GM23338 (cell line): Measurements from ENCODE around the gene STON2.

Source experiments
- CREB1 ChIP-seq: fragments of 250-450 bp; sonication (Bioruptor Pico); IDR thresholded peaks from 2 replicates; pipeline ENCODE4 v1.5.0; 2020; ENCODE audit warnings: low read depth, mild to moderate bottlenecking, moderate library complexity
- CTCF ChIP-seq, 2 experiments: fragments of 200-600 bp in 1 of 2; sonication (generic) in 1 of 2; conservative IDR thresholded peaks; 2 replicates each; pipeline versions ENCODE4 v1.5.1 to v1.6.1; 2016 to 2017; ENCODE audit warnings: antibody characterized with exemption in 2 of 2, low read depth in 2 of 2, mild to moderate bottlenecking in 2 of 2, moderate library complexity in 1 of 2
- EZH2phosphoT487 ChIP-seq: fragments of 200-600 bp; sonication (generic); IDR thresholded peaks from one replicate; pipeline ENCODE4 v1.8.1; 2018; ENCODE audit warnings: antibody characterized with exemption; ENCODE audit not compliant: unreplicated experiment
- POLR2AphosphoS5 ChIP-seq: IDR thresholded peaks from 2 replicates; pipeline ENCODE4 v1.6.1; 2016; ENCODE audit warnings: antibody characterized with exemption, low read depth
- REST ChIP-seq: IDR thresholded peaks from one replicate; pipeline ENCODE4 v1.6.1; 2018; ENCODE audit warnings: antibody characterized with exemption; ENCODE audit not compliant: unreplicated experiment

DNA sequence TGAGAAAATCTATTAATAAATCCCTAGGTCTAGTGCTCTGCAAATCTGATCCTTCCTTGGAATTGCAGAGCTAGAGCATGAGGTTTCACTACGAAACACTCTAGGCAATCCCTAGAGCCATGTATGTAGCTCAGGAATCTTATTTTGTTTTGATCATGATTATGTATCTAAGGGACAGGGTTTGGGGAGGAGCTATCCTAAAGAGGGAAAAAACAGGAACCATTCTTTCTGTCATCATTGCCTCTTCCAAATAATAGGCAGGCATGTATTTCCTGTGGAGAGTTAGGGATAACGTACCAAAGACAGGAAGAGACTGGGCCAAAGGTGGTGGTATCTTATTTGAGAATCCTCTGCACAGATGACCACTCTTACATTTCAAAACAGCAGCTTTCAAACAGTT, 90.6 kb downstream of the STON2 start:
- no peak for TF ChIP-seq REST
- no peak for TF ChIP-seq CREB1 (CRISPR knock-in tag)
- TF ChIP-seq CTCF (conservative IDR thresholded peaks at IDR 0.05; ENCODE audit: low read depth in 2 of 2): no peak
- TF ChIP-seq POLR2AphosphoS5: no peak
- no peak for TF ChIP-seq EZH2phosphoT487
